ENCODE results near the gene SET. TPM values are rescaled to one million over a fixed set of nuclear protein-coding genes. Genes with fewer than 3 reads are reported as not detected.

Gene SET
- total and polyA plus RNA-seq, 2 donors (not counting 1 experiment from before 2014, with no cell fraction given) = 54.9 to 309 TPM

DNA sequence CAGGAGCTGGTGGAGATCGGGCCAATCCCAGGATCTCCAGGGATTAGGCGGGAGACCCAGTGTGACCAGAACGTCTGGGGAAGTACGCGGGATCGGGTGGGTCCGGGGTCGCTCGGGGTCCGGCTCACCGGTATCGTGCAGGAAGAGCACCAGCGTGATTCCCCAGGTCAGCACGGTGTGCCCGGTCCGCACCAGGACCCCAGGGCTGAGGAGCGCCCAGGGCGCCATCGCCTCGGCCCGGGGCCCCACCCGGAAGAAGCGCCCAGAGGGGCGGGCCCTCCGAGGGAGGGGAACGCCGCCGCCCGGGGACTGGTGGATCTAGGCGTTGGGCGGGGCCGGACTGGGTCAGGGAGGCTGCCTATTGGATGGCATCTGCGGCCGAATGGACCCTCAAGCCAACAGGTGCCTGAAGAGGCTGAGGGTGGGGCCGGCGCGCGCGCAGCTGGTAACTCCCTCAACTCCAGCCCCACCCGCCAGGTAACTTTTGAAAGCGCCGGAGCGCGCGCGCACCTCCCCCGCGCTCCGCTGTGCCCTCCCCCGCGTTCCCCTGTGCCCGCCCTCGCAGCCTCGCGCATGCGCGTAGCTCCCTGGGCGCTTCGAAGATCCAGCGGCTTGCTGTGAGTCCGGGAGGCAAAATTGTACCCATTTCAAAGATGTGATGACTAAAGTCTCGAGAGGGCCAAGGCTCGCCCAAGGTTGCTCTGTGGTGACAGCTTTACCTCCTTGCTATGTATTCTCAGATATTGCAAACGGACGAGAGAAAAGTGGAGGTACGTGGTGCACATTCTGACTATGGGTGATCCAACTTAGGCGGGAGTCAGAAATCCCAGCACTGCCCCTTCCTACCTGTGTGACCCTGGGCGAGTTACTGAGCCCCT lies 35.1 kb downstream of the SET start, which contains the start of gene ZDHHC12:
Gene ZDHHC12 (minus strand): TSS at position 262 of the 878 bp plus-strand sequence. CDS start 34 bp downstream, at position 228.
- Mint-ChIP-seq H3K4me3 (peak within 1 kb of the TSS; percentile 97), H3K9me3 (ENCODE audit: insufficient read depth) (no peaks in the 10 kb centered on the region), H3K27me3 (no peaks in the 10 kb centered on the region), H3K27ac (peak within 1 kb of the TSS; percentile 91), H3K4me1 (peaks cover 31% of the 10 kb centered on the region)
- POLR2A ChIA-PET = interaction anchor here (0.5 to 1.2 kb wide), 6 partner anchors 22 to 268 kb away, joined by 3 to 9 read pairs (median 3); partner anchors contain the start of genes PKN3 and SPTAN1
- no peaks in the 10 kb centered on the region for H3K27me3 ChIP-seq (replicated peaks in 1 of 4; ENCODE audit: control extremely low read depth in 1 of 4, control insufficient read depth in 3 of 4, insufficient read depth in 4 of 4, low read length in 3 of 4)
- intact Hi-C loops (cut with micrococcal nuclease) = loop anchor here (1.0 to 5.0 kb wide), 8 partner anchors 21 to 1078 kb away; partner anchors contain the start of genes DYNC2I2, ENDOG, SET and SPTAN1
- no peaks in the 10 kb centered on the region for H3K9me3 ChIP-seq (ENCODE audit: control extremely low read depth in 1 of 3, control insufficient read depth in 2 of 3, insufficient read depth in 1 of 3, low read length in 2 of 3)
- H4K20me1 ChIP-seq (ENCODE audit: control insufficient read depth, insufficient read depth, low read length, poor library complexity, severe bottlenecking) = no peaks in the 10 kb centered on the region
- peak within 1 kb of the TSS; percentile 94 for H2AFZ ChIP-seq (ENCODE audit: insufficient read depth, low read depth, low read length, poor library complexity, severe bottlenecking)
- DNase-seq = peak; percentile 99
- peak within 1 kb of the TSS; percentile 87 for H3K4me2 ChIP-seq (replicated peaks; ENCODE audit: low read depth, low read length, poor library complexity, severe bottlenecking)
- peak within 1 kb of the TSS; percentile 93 for H3K9ac ChIP-seq (ENCODE audit: low read length)
- peaks cover 18 to 23% of the 10 kb centered on the region in 2 donors for H3K4me1 ChIP-seq (ENCODE audit: control insufficient read depth in 2 of 2, insufficient read depth in 2 of 2, low read length in 2 of 2)
- peaks cover 0 to 13% of the 10 kb centered on the region in 2 experiments for H3K36me3 ChIP-seq (replicated peaks in 1 of 2; ENCODE audit: control extremely low read depth in 1 of 2, control insufficient read depth in 1 of 2, extremely low read depth in 1 of 2, insufficient read depth in 2 of 2, low read length in 1 of 2)
- WGBS (ENCODE audit: insufficient coverage) = 1% methylated on average over 65 of the region's 68 CpGs
- H3K4me3 ChIP-seq (ENCODE audit: control extremely low read depth in 1 of 5, extremely low read depth in 1 of 5, insufficient read depth in 1 of 5, low read depth in 2 of 5, low read length in 4 of 5) = peak within 1 kb of the TSS; percentile 62 to 96 (median 92)
- peak; percentile 97 for ATAC-seq (ENCODE audit: low read depth)
- CTCF ChIA-PET = interaction anchor here (0.6 to 1.7 kb wide), 8 partner anchors 22 to 206 kb away, joined by 3 to 9 read pairs (median 4); partner anchors contain the start of genes ENDOG and PKN3
- H3K27ac ChIP-seq (ENCODE audit: low read length in 2 of 2) = peak within 1 kb of the TSS; percentile 66 to 82
- peaks cover 8% of the 10 kb centered on the region for H3K79me2 ChIP-seq (ENCODE audit: control insufficient read depth, insufficient read depth, low read length)
- TF ChIP-seq EZH2 (IDR thresholded peaks at IDR 0.05; ENCODE audit: borderline replicate concordance, insufficient read depth, low read depth, low read length, poor library complexity, severe bottlenecking) (no peak), CTCF (IDR thresholded peaks at IDR 0.05) (no peak)

Measured in B cell (primary cell).